MCF 10A (cell line): ENCODE data around the gene B4GALT3. TPM values are rescaled to one million over a fixed set of nuclear protein-coding genes. Genes with fewer than 3 reads are reported as not detected.

Source experiments
- BruUV-seq: library from RNA; stranded (reverse); fragments of 400-500 nt; replicated peaks from 2 replicates; lab custom pipeline; 2021; lab: Mats Ljungman, UMichigan
- CTCF ChIA-PET: fragments of 300-600 bp; sonication (Branson Sonifier 250); formaldehyde crosslinking; extraction: SDS; loops from one replicate; lab custom pipeline; 2021; ENCODE audit warnings: antibody characterized with exemption, inconsistent platforms; lab: Yijun Ruan, JAX
- POLR2A ChIA-PET: fragments of 300-600, 350-650 bp; sonication (Branson Sonifier 250); formaldehyde crosslinking; extraction: SDS; loops from one replicate; lab custom pipeline; 2020; ENCODE audit warnings: antibody characterized with exemption, inconsistent platforms; lab: Yijun Ruan, JAX
- DNase-seq: peaks from one replicate; pipeline ENCODE4 v3.0.0-alpha.2; 2018; ENCODE audit not compliant: unreplicated experiment
- H3K27ac Mint-ChIP-seq: one replicate; pipeline ENCODE4 v1.8.0; 2022; ENCODE audit warnings: mild to moderate bottlenecking, low read depth, mixed read lengths; ENCODE audit not compliant: unreplicated experiment
- H3K27me3 Mint-ChIP-seq: one replicate; pipeline ENCODE4 v1.8.0; 2022; ENCODE audit warnings: mixed read lengths; ENCODE audit not compliant: insufficient read depth, unreplicated experiment
- H3K36me3 Mint-ChIP-seq: one replicate; pipeline ENCODE4 v1.8.0; 2022; ENCODE audit warnings: mild to moderate bottlenecking, moderate library complexity, mixed read lengths; ENCODE audit not compliant: insufficient read depth, unreplicated experiment
- H3K4me1 Mint-ChIP-seq: one replicate; pipeline ENCODE4 v1.8.0; 2022; ENCODE audit warnings: mixed read lengths; ENCODE audit not compliant: insufficient read depth, unreplicated experiment
- H3K4me3 Mint-ChIP-seq: one replicate; pipeline ENCODE4 v1.8.0; 2022; ENCODE audit warnings: mild to moderate bottlenecking, moderate library complexity, mixed read lengths; ENCODE audit not compliant: unreplicated experiment
- H3K9me3 Mint-ChIP-seq: one replicate; pipeline ENCODE4 v1.8.0; 2022; ENCODE audit warnings: mixed read lengths; ENCODE audit not compliant: unreplicated experiment
- intact Hi-C: fragments of 100-400 bp; cut with micrococcal nuclease; formaldehyde crosslinking; loops from 2 replicates; pipeline ENCODE4 v1.14.1; 2022
- total RNA-seq: library from RNA; stranded (reverse); gene quantifications from 2 replicates; pipeline ENCODE4 v1.2.3, GENCODE V29; 2022
- TF ChIP-seq, protein P1 (sequence below): fragments of 200-600 bp; IDR thresholded peaks from one replicate; pipeline ENCODE4 v1.8.0; 2022; ENCODE audit warnings: antibody characterized with exemption, mild to moderate bottlenecking; ENCODE audit not compliant: unreplicated experiment

The B4GALT3 gene
- total RNA-seq, 1 experiment from 2014 or later, result 51.7 TPM

DNA sequence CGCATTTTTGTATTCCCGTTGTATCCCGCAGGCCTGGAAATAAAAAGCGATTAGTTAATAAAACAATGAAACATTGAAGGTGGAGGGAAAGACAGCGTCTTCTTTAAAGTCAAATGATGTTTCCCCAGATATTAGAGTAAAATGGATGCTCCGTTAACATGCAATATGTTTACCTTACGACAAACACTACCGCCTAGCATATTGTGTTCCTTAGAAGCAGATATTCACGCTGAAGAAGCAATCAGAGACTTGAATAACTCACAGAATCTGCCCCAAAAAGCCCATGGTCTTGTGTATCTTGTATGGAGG, 583 bp upstream of the B4GALT3 start:
- BruUV-seq, result no TSS peak
- Mint-ChIP-seq H3K4me3 (peak overlapping the region; percentile 86), H3K27ac (peak overlapping the region; percentile 92), H3K9me3 (no peaks in the 10 kb centered on the region), H3K4me1 (peaks cover 37% of the 10 kb centered on the region), H3K27me3 (no peaks in the 10 kb centered on the region), H3K36me3 (peaks cover 26% of the 10 kb centered on the region)
- intact Hi-C loops, result loop anchor here (1.0 kb wide), 1 partner anchor 12 kb away; the partner anchor contains the start of gene PPOX
- no peak for DNase-seq
- CTCF ChIA-PET, result interaction anchor here (0.9 to 3.5 kb wide), 4 partner anchors 11 to 48 kb away, joined by 3 to 33 read pairs (median 14); partner anchors contain the start of genes PPOX and TOMM40L
- TF ChIP-seq, protein P1, sequence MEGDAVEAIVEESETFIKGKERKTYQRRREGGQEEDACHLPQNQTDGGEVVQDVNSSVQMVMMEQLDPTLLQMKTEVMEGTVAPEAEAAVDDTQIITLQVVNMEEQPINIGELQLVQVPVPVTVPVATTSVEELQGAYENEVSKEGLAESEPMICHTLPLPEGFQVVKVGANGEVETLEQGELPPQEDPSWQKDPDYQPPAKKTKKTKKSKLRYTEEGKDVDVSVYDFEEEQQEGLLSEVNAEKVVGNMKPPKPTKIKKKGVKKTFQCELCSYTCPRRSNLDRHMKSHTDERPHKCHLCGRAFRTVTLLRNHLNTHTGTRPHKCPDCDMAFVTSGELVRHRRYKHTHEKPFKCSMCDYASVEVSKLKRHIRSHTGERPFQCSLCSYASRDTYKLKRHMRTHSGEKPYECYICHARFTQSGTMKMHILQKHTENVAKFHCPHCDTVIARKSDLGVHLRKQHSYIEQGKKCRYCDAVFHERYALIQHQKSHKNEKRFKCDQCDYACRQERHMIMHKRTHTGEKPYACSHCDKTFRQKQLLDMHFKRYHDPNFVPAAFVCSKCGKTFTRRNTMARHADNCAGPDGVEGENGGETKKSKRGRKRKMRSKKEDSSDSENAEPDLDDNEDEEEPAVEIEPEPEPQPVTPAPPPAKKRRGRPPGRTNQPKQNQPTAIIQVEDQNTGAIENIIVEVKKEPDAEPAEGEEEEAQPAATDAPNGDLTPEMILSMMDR, result no peak
- POLR2A ChIA-PET, result interaction anchor here (1.9 to 3.3 kb wide), 8 partner anchors 11 to 157 kb away, joined by 6 to 101 read pairs (median 15); partner anchors contain the start of genes DEDD, F11R, NDUFS2 and PPOX

- peak overlapping the region; percentile 86 for H3K4me3 Mint-ChIP-seq
- ChIA-PET POLR2A (interaction anchor here (0.6 to 3.3 kb wide), 21 partner anchors 10 to 914 kb away, joined by 3 to 101 read pairs (median 6); partner anchors contain the start of genes DCAF8, DEDD, F11R and NDUFS2), CTCF (interaction anchor here (0.5 to 3.5 kb wide), 14 partner anchors 10 to 1594 kb away, joined by 3 to 33 read pairs (median 4); partner anchors contain the start of genes ADAMTS4, FCER1G, PPOX and TOMM40L)
- H3K27me3 Mint-ChIP-seq, result no peaks in the 10 kb centered on the region
- intact Hi-C loops, result loop anchor here (1.0 kb wide), 1 partner anchor 10 kb away; the partner anchor contains the start of gene PPOX
- peak overlapping the region; percentile 92 for H3K27ac Mint-ChIP-seq
- no TSS peak for BruUV-seq
- H3K36me3 Mint-ChIP-seq, result peaks cover 38% of the 10 kb centered on the region
- TF ChIP-seq, protein P1, result no peak
- peaks cover 33% of the 10 kb centered on the region for H3K4me1 Mint-ChIP-seq
- H3K9me3 Mint-ChIP-seq, result no peaks in the 10 kb centered on the region
- DNase-seq, result no peak
Measured at GRCh38 chr1:161176468-161177111, 717 bp downstream of the B4GALT3 start.

- Mint-ChIP-seq H3K36me3 (peaks cover 44% of the 10 kb centered on the region), H3K27me3 (no peaks in the 10 kb centered on the region), H3K4me3 (peak overlapping the region; percentile 86), H3K4me1 (peaks cover 33% of the 10 kb centered on the region), H3K9me3 (no peaks in the 10 kb centered on the region), H3K27ac (peak overlapping the region; percentile 92)
- BruUV-seq, result no TSS peak
- TF ChIP-seq, protein P1, result no peak
- ChIA-PET POLR2A (interaction anchor here (0.6 to 3.3 kb wide), 17 partner anchors 9 to 914 kb away, joined by 3 to 101 read pairs (median 7); partner anchors contain the start of genes DCAF8, DEDD, F11R and NDUFS2), CTCF (interaction anchor here (0.5 to 3.5 kb wide), 11 partner anchors 9 to 351 kb away, joined by 3 to 33 read pairs (median 5); partner anchors contain the start of genes FCER1G, PPOX and TOMM40L)
- DNase-seq, result no peak
- intact Hi-C loops, result no loop called here
Measured at GRCh38 chr1:161175771-161176453, 1.4 kb downstream of the B4GALT3 start.
